Endothelial cell of umbilical vein (primary cell): ENCODE results near the gene AFAP1L2. TPM values are rescaled to one million over a fixed set of nuclear protein-coding genes. Genes with fewer than 3 reads are reported as not detected.

Experiments
- BruUV-seq: library from RNA; stranded (reverse); fragments of 400-500 nt; replicated peaks from 2 replicates; lab custom pipeline; 2021; lab: Mats Ljungman, UMichigan
- CTCF ChIA-PET: fragments of 300-600, 350-600 bp; sonication (Branson Sonifier 250); formaldehyde crosslinking; loops from one replicate; lab custom pipeline; 2021; ENCODE audit warnings: antibody characterized with exemption, inconsistent platforms; lab: Charles Lee
- POLR2A ChIA-PET: fragments of 300-600, 350-600 bp; sonication (Branson Sonifier 250); formaldehyde crosslinking; loops from one replicate; lab custom pipeline; 2021; ENCODE audit warnings: antibody characterized with exemption, inconsistent platforms; lab: Charles Lee
- DNase-seq: peaks from one replicate; pipeline ENCODE4 v3.0.0-alpha.2; 2011; ENCODE audit warnings: low read depth, low spot score
- FAIRE-seq: peaks from 2 replicates; lab custom pipeline; 2011; peaks lifted over from hg19 to GRCh38; lab: Jason Lieb, UNC
- H2AFZ ChIP-seq: 2 replicates; pipeline ENCODE4 v1.6.0; 2012; ENCODE audit warnings: low read depth, low read length, control low read depth, inconsistent platforms
- H3K27ac ChIP-seq: 2 replicates; pipeline ENCODE4 v1.5.1; 2011; ENCODE audit warnings: low read depth, mild to moderate bottlenecking, control low read depth, low read length, moderate library complexity; ENCODE audit not compliant: insufficient read depth
- H3K27me3 ChIP-seq, 2 experiments: 2 replicates each; pipeline versions ENCODE4 v1.6.0 to v1.6.1; 2011; ENCODE audit warnings: low read length in 2 of 2, mixed read lengths in 1 of 2; ENCODE audit not compliant: control insufficient read depth in 2 of 2, insufficient read depth in 2 of 2
- H3K36me3 ChIP-seq, 2 experiments: 2 replicates in 1 of 2; 3 replicates in 1 of 2; pipeline ENCODE4 v1.5.1; 2011; ENCODE audit warnings: low read length in 2 of 2, mild to moderate bottlenecking in 1 of 2, moderate library complexity in 1 of 2; ENCODE audit not compliant: control insufficient read depth in 2 of 2, insufficient read depth in 2 of 2; ENCODE audit errors: extremely low read depth in 1 of 2
- H3K4me1 ChIP-seq: 3 replicates; pipeline ENCODE4 v1.5.1; 2011; ENCODE audit warnings: mild to moderate bottlenecking, low read length; ENCODE audit not compliant: control insufficient read depth, insufficient read depth; ENCODE audit errors: extremely low read depth
- H3K4me2 ChIP-seq: 2 replicates; pipeline ENCODE4 v1.6.1; 2011; ENCODE audit warnings: low read length, control low read depth, mixed read lengths; ENCODE audit not compliant: insufficient read depth
- H3K4me3 ChIP-seq, 3 experiments: fragments of 200-600 bp in 1 of 3; sonication (generic), shearing (Covaris generic) in 1 of 3; replicated peaks in 1 of 3; 2 replicates each; pipeline ENCODE4 v1.5.1; 2011 to 2016; ENCODE audit warnings: control low read depth in 3 of 3, low read length in 3 of 3, mild to moderate bottlenecking in 2 of 3, inconsistent platforms in 1 of 3, low read depth in 1 of 3, moderate library complexity in 1 of 3; ENCODE audit not compliant: insufficient read depth in 1 of 3
- H3K79me2 ChIP-seq: 2 replicates; pipeline ENCODE4 v1.6.0; 2012; ENCODE audit warnings: low read length, inconsistent platforms; ENCODE audit not compliant: control insufficient read depth, insufficient read depth
- H3K9ac ChIP-seq: replicated peaks from 2 replicates; pipeline ENCODE3; 2011; ENCODE audit warnings: low read length, control low read depth; ENCODE audit not compliant: insufficient read depth; ENCODE audit errors: extremely low read depth
- H3K9me1 ChIP-seq: replicated peaks from 3 replicates; pipeline ENCODE4 v1.6.0; 2011; ENCODE audit warnings: mild to moderate bottlenecking, low read length; ENCODE audit not compliant: control insufficient read depth, insufficient read depth; ENCODE audit errors: extremely low read depth
- H3K9me3 ChIP-seq: replicated peaks from 2 replicates; pipeline ENCODE4 v1.5.1; 2012; ENCODE audit warnings: low read length, inconsistent platforms; ENCODE audit not compliant: control insufficient read depth, insufficient read depth
- H4K20me1 ChIP-seq: replicated peaks from 2 replicates; pipeline ENCODE3; 2011; ENCODE audit warnings: mild to moderate bottlenecking, low read length; ENCODE audit not compliant: control insufficient read depth, insufficient read depth; ENCODE audit errors: extremely low read depth
- EZH2 ChIP-seq: IDR thresholded peaks from 2 replicates; pipeline ENCODE4 v1.6.1; 2012; ENCODE audit warnings: borderline replicate concordance, low read depth, mild to moderate bottlenecking, moderate library complexity, low read length, inconsistent platforms; ENCODE audit not compliant: severe bottlenecking
- FOS ChIP-seq: IDR thresholded peaks from 2 replicates; pipeline ENCODE4 v1.6.1; 2011; ENCODE audit warnings: mild to moderate bottlenecking, low read length, moderate library complexity, borderline replicate concordance; ENCODE audit not compliant: insufficient read depth
- GATA2 ChIP-seq: IDR thresholded peaks from 2 replicates; pipeline ENCODE4 v1.7.0; 2011; ENCODE audit warnings: low read depth, mild to moderate bottlenecking, moderate library complexity, mixed read lengths, low read length; ENCODE audit not compliant: insufficient read length, insufficient read depth
- JUN ChIP-seq: IDR thresholded peaks from 2 replicates; pipeline ENCODE4 v1.6.1; 2011; ENCODE audit warnings: borderline replicate concordance, low read depth; ENCODE audit not compliant: insufficient read length, insufficient read depth
- MYC ChIP-seq: IDR thresholded peaks from one replicate; pipeline ENCODE4 v1.6.1; 2011; ENCODE audit warnings: mild to moderate bottlenecking, low read depth, low read length
- POLR2A ChIP-seq: IDR thresholded peaks from 2 replicates; pipeline ENCODE4 v1.6.1; 2012; ENCODE audit warnings: low read depth, mild to moderate bottlenecking, control low read depth, low read length
- POLR2AphosphoS5 ChIP-seq: IDR thresholded peaks from 2 replicates; pipeline ENCODE4 v1.6.1; 2012; ENCODE audit warnings: low read depth, mild to moderate bottlenecking, control low read depth, low read length, moderate library complexity; ENCODE audit not compliant: insufficient read depth
- dilution Hi-C: fragments of 300-500 bp; cut with MboI; formaldehyde crosslinking; loops from one replicate; pipeline ENCODE4 v1.15.0; 2019; ENCODE audit warnings: low sequenced_read_pairs; ENCODE audit not compliant: extremely low pct_ligation_motif_present
- intact Hi-C: fragments of 100-400 bp; cut with micrococcal nuclease; formaldehyde crosslinking; loops from one replicate; pipeline ENCODE4 v1.10.0; 2022
- polyA plus RNA-seq, 4 experiments: library from polyadenylated mRNA; depleted of rRNA in 3 of 4; stranded (reverse) in 3 of 4; unstranded in 1 of 4; fragments of >200 nt; gene quantifications; 2 replicates each; pipeline versions ENCODE4 v1.2.1 to v1.2.3, GENCODE V29; 2011 to 2012; ENCODE audit warnings: missing spikeins in 1 of 4
- total RNA-seq: library from RNA; stranded (reverse); gene quantifications from 2 replicates; pipeline ENCODE4 v1.2.3, GENCODE V29; 2021
- TF ChIP-seq, protein P1 (sequence below): IDR thresholded peaks from 2 replicates; pipeline ENCODE4 v1.6.1; 2011; ENCODE audit not compliant: insufficient read depth, insufficient read length
- TF ChIP-seq, protein P2 (sequence below), 2 donors: IDR thresholded peaks; 1 replicate in 1 of 2; 2 replicates in 1 of 2; pipeline ENCODE4 v1.5.1; 2011; ENCODE audit warnings: low read length in 2 of 2, mild to moderate bottlenecking in 2 of 2, moderate library complexity in 2 of 2, control low read depth in 1 of 2, inconsistent platforms in 1 of 2, low read depth in 1 of 2; ENCODE audit not compliant: insufficient read depth in 1 of 2; ENCODE audit errors: extremely low read depth in 1 of 2

The AFAP1L2 gene
- total and polyA plus RNA-seq, 2 donors (not counting 3 experiments of a cell fraction or from before 2014, with no cell fraction given), result 0.90 to 4.1 TPM

DNA sequence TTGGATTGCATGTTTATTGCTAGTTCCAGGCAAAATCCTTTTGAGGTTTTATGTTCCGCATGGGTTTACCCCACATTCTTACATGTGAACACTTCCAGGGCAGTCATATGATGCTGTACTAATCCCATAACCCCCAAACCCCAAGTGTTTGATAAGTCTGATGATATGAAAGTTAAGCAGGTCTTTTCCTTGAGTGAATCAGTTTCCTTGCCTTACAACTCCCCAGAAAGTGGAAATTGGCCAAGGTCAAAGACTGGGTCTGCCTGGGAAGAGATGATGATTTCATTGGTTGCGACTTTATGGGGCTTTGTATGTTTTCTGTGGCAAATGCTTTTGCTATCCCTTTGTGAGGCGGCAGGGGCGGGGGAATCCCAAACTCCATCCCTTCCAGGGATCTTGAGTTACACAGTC lies 24.7 kb downstream of the AFAP1L2 start:
- H3K4me1 ChIP-seq, result peaks cover 11% of the 10 kb centered on the region
- H3K4me2 ChIP-seq, result no peak overlapping the region
- H3K79me2 ChIP-seq, result no peaks in the 10 kb centered on the region
- ChIA-PET POLR2A (no interaction called here), CTCF (interaction anchor here (0.6 kb wide), 1 partner anchor 652 kb away, joined by 3 read pairs; no protein-coding TSS in a partner anchor)
- peak; percentile 51 for DNase-seq
- FAIRE-seq, result peak; percentile 75
- H3K4me3 ChIP-seq, result no peak overlapping the region
- H3K27ac ChIP-seq, result no peak overlapping the region
- BruUV-seq, result no TSS peak
- no peaks in the 10 kb centered on the region for H4K20me1 ChIP-seq
- H3K9me1 ChIP-seq, result no peaks in the 10 kb centered on the region
- no peaks in the 10 kb centered on the region for H3K9me3 ChIP-seq
- peaks cover 21 to 43% of the 10 kb centered on the region in 2 experiments for H3K27me3 ChIP-seq
- no peak for TF ChIP-seq GATA2
- TF ChIP-seq, protein P1, sequence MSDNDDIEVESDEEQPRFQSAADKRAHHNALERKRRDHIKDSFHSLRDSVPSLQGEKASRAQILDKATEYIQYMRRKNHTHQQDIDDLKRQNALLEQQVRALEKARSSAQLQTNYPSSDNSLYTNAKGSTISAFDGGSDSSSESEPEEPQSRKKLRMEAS, result no peak
- no peak for TF ChIP-seq JUN
- no peak for TF ChIP-seq MYC
- TF ChIP-seq EZH2, result no peak
- no peak for TF ChIP-seq POLR2A
- dilution Hi-C loops, result no loop called here
- H2AFZ ChIP-seq, result no peak overlapping the region
- H3K9ac ChIP-seq, result no peak overlapping the region
- H3K36me3 ChIP-seq, result no peaks in the 10 kb centered on the region
- intact Hi-C loops, result loop anchor here (10.0 kb wide), 1 partner anchor 315 kb away; no protein-coding TSS in a partner anchor

DNA sequence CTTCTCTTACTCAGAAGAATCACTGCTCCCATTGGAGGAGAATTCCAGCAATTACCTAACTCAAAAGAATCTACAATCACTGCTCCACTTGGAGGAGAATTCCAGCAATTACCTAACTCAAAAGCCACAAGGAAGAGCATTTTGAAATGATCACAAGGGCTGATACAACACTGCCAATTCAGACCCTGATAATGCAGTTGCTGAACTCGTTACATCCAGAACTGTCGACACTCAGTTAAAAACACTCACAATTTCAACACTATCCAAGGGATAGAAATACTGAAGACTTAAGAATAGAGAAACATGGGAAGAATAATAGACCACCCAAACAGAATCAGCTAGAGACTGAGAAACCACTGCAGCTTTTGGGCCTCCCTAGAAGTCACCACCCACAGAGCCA lies 27.8 kb downstream of the AFAP1L2 start:
- Histone ChIP-seq H3K79me2 (no peaks in the 10 kb centered on the region), H2AFZ (no peak overlapping the region), H3K9ac (no peak overlapping the region), H3K4me1 (peaks cover 23% of the 10 kb centered on the region), H3K9me3 (no peaks in the 10 kb centered on the region), H3K4me2 (no peak overlapping the region), H3K36me3 (no peaks in the 10 kb centered on the region), H3K4me3 (no peak overlapping the region), H3K27ac (no peak overlapping the region), H3K27me3 (peaks cover 25 to 48% of the 10 kb centered on the region in 2 experiments), H4K20me1 (no peaks in the 10 kb centered on the region), H3K9me1 (no peaks in the 10 kb centered on the region)
- FAIRE-seq, result no peak
- dilution Hi-C loops (no loop called here), intact Hi-C loops (loop anchor here (10.0 kb wide), 1 partner anchor 318 kb away; no protein-coding TSS in a partner anchor)
- DNase-seq, result no peak
- TF ChIP-seq POLR2AphosphoS5 (no peak), FOS (no peak), GATA2 (no peak), EZH2 (no peak), POLR2A (no peak), MYC (no peak)
- TF ChIP-seq, protein P2, sequence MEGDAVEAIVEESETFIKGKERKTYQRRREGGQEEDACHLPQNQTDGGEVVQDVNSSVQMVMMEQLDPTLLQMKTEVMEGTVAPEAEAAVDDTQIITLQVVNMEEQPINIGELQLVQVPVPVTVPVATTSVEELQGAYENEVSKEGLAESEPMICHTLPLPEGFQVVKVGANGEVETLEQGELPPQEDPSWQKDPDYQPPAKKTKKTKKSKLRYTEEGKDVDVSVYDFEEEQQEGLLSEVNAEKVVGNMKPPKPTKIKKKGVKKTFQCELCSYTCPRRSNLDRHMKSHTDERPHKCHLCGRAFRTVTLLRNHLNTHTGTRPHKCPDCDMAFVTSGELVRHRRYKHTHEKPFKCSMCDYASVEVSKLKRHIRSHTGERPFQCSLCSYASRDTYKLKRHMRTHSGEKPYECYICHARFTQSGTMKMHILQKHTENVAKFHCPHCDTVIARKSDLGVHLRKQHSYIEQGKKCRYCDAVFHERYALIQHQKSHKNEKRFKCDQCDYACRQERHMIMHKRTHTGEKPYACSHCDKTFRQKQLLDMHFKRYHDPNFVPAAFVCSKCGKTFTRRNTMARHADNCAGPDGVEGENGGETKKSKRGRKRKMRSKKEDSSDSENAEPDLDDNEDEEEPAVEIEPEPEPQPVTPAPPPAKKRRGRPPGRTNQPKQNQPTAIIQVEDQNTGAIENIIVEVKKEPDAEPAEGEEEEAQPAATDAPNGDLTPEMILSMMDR (IDR thresholded peaks at IDR 0.05; ENCODE audit: extremely low read depth in 1 of 2, insufficient read depth in 1 of 2, low read depth in 1 of 2, low read length in 2 of 2), result no peak
- TF ChIP-seq, protein P1, result no peak
- ChIA-PET CTCF (no interaction called here), POLR2A (no interaction called here)
- no TSS peak for BruUV-seq
